Testis (tissue), 2 donors: Measurements from ENCODE around the gene SCP2.
"Not testable (repeated sequence)": the region's sequence is repeated elsewhere in the genome, so short reads cannot be mapped to it uniquely, and the experiment has no call there.

Experiments
- POLR2A ChIP-seq: fragments of 450-650 bp; IDR thresholded peaks from one replicate; pipeline ENCODE4 v1.6.1; 2017; ENCODE audit warnings: antibody characterized with exemption, mild to moderate bottlenecking, moderate library complexity
- TF ChIP-seq, protein P1 (sequence below), 3 experiments: fragments of 450-650 bp in 2 of 3; fragments of 200-600 bp in 1 of 3; sonication (generic) in 1 of 3; IDR thresholded peaks; one replicate each; pipeline ENCODE4 v1.5.1; 2016 to 2019; ENCODE audit warnings: antibody characterized with exemption in 3 of 3, mild to moderate bottlenecking in 2 of 3, moderate library complexity in 1 of 3

GRCh38 chr1:52949602-52950001 is 22.5 kb downstream of the SCP2 start:
- TF ChIP-seq POLR2A = not testable (repeated sequence)
- TF ChIP-seq, protein P1, sequence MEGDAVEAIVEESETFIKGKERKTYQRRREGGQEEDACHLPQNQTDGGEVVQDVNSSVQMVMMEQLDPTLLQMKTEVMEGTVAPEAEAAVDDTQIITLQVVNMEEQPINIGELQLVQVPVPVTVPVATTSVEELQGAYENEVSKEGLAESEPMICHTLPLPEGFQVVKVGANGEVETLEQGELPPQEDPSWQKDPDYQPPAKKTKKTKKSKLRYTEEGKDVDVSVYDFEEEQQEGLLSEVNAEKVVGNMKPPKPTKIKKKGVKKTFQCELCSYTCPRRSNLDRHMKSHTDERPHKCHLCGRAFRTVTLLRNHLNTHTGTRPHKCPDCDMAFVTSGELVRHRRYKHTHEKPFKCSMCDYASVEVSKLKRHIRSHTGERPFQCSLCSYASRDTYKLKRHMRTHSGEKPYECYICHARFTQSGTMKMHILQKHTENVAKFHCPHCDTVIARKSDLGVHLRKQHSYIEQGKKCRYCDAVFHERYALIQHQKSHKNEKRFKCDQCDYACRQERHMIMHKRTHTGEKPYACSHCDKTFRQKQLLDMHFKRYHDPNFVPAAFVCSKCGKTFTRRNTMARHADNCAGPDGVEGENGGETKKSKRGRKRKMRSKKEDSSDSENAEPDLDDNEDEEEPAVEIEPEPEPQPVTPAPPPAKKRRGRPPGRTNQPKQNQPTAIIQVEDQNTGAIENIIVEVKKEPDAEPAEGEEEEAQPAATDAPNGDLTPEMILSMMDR (IDR thresholded peaks at IDR 0.05) = not testable (repeated sequence)
